H9 (cell line): Measurements from ENCODE around the gene CAMTA1. TPM values are rescaled to one million over a fixed set of nuclear protein-coding genes. Genes with fewer than 3 reads are reported as not detected.
"Not testable (repeated sequence)": the region's sequence is repeated elsewhere in the genome, so short reads cannot be mapped to it uniquely, and the experiment has no call there.

Experiments
- DNase-seq: peaks from one replicate; pipeline ENCODE4 v3.0.0-alpha.2; 2017
- H2AFZ ChIP-seq: one replicate; pipeline ENCODE4 v1.6.1; 2013; ENCODE audit warnings: mild to moderate bottlenecking, low read length, control low read depth, moderate library complexity
- H2AK5ac ChIP-seq: 2 replicates; pipeline ENCODE4 v1.6.1; 2013; ENCODE audit warnings: low read length, control low read depth, mixed read lengths; ENCODE audit not compliant: insufficient read length
- H2BK120ac ChIP-seq: one replicate; pipeline ENCODE4 v1.6.1; 2013; ENCODE audit warnings: low read depth, mild to moderate bottlenecking, low read length, control low read depth, inconsistent platforms; ENCODE audit not compliant: poor library complexity, severe bottlenecking
- H2BK12ac ChIP-seq: 2 replicates; pipeline ENCODE4 v1.6.1; 2013; ENCODE audit warnings: low read length, control low read depth, mixed read lengths, low read depth; ENCODE audit not compliant: insufficient read length
- H2BK15ac ChIP-seq: 2 replicates; pipeline ENCODE4 v1.6.1; 2013; ENCODE audit warnings: low read depth, low read length, control low read depth
- H2BK20ac ChIP-seq: one replicate; pipeline ENCODE4 v1.6.1; 2013; ENCODE audit warnings: low read depth, mild to moderate bottlenecking, low read length, control low read depth, inconsistent platforms; ENCODE audit not compliant: poor library complexity, severe bottlenecking
- H2BK5ac ChIP-seq: 2 replicates; pipeline ENCODE4 v1.6.1; 2013; ENCODE audit warnings: low read length, control low read depth, mixed read lengths; ENCODE audit not compliant: insufficient read length
- H3K14ac ChIP-seq: 2 replicates; pipeline ENCODE4 v1.6.1; 2013; ENCODE audit warnings: low read length, control low read depth; ENCODE audit not compliant: insufficient read depth
- H3K18ac ChIP-seq: 2 replicates; pipeline ENCODE4 v1.6.1; 2013; ENCODE audit warnings: low read depth, mild to moderate bottlenecking, mixed read lengths, low read length, control low read depth; ENCODE audit not compliant: insufficient read length
- H3K23ac ChIP-seq: 2 replicates; pipeline ENCODE4 v1.6.1; 2013; ENCODE audit warnings: low read length, control low read depth, mixed read lengths, low read depth; ENCODE audit not compliant: insufficient read length
- H3K23me2 ChIP-seq: 2 replicates; pipeline ENCODE4 v1.6.1; 2013; ENCODE audit warnings: low read depth, mild to moderate bottlenecking, mixed read lengths, low read length, control low read depth; ENCODE audit not compliant: insufficient read length, poor library complexity, severe bottlenecking
- H3K27ac ChIP-seq: 2 replicates; pipeline ENCODE4 v1.5.1; 2013; ENCODE audit warnings: low read length, control low read depth, mixed read lengths, low read depth; ENCODE audit not compliant: insufficient read length
- H3K27me3 ChIP-seq: 2 replicates; pipeline ENCODE4 v1.6.1; 2013; ENCODE audit warnings: low read length, control low read depth, inconsistent platforms; ENCODE audit not compliant: insufficient read depth
- H3K4ac ChIP-seq: 2 replicates; pipeline ENCODE4 v1.6.1; 2013; ENCODE audit warnings: low read depth, mild to moderate bottlenecking, control low read depth, inconsistent platforms, low read length, moderate library complexity
- H3K4me1 ChIP-seq: 2 replicates; pipeline ENCODE4 v1.6.1; 2013; ENCODE audit warnings: low read length, control low read depth, inconsistent platforms; ENCODE audit not compliant: insufficient read depth
- H3K4me2 ChIP-seq: 2 replicates; pipeline ENCODE4 v1.6.1; 2013; ENCODE audit warnings: low read length, control low read depth, mixed read lengths; ENCODE audit not compliant: insufficient read length, insufficient read depth
- H3K56ac ChIP-seq: 2 replicates; pipeline ENCODE4 v1.6.1; 2013; ENCODE audit warnings: low read depth, mild to moderate bottlenecking, mixed read lengths, low read length, control low read depth; ENCODE audit not compliant: insufficient read length
- H3K79me1 ChIP-seq: 2 replicates; pipeline ENCODE4 v1.6.1; 2013; ENCODE audit warnings: low read depth, mild to moderate bottlenecking, moderate library complexity, low read length, control low read depth, inconsistent platforms; ENCODE audit not compliant: insufficient read depth, poor library complexity, severe bottlenecking
- H3K79me2 ChIP-seq: 2 replicates; pipeline ENCODE4 v1.6.1; 2013; ENCODE audit warnings: low read length, control low read depth, inconsistent platforms; ENCODE audit not compliant: insufficient read depth
- H3K9ac ChIP-seq: 2 replicates; pipeline ENCODE4 v1.6.1; 2013; ENCODE audit warnings: low read length, control low read depth, mixed read lengths; ENCODE audit not compliant: insufficient read length; ENCODE audit errors: extremely low read depth
- H3K9me3 ChIP-seq: one replicate; pipeline ENCODE4 v1.6.1; 2013; ENCODE audit warnings: low read depth, low read length, inconsistent platforms; ENCODE audit not compliant: control insufficient read depth
- H3T11ph ChIP-seq: one replicate; pipeline ENCODE4 v1.6.1; 2013; ENCODE audit warnings: mild to moderate bottlenecking, low read length, control low read depth, inconsistent platforms
- H4K20me1 ChIP-seq: one replicate; pipeline ENCODE4 v1.6.1; 2013; ENCODE audit not compliant: control insufficient read depth, insufficient read length, insufficient read depth
- H4K5ac ChIP-seq: 2 replicates; pipeline ENCODE4 v1.6.1; 2013; ENCODE audit warnings: low read depth, mild to moderate bottlenecking, mixed read lengths, low read length, control low read depth; ENCODE audit not compliant: insufficient read length
- H4K8ac ChIP-seq: replicated peaks from 2 replicates; pipeline ENCODE4 v1.6.1; 2013; ENCODE audit warnings: low read length, control low read depth, mixed read lengths, low read depth; ENCODE audit not compliant: insufficient read length
- H4K91ac ChIP-seq: 2 replicates; pipeline ENCODE4 v1.6.1; 2013; ENCODE audit warnings: low read depth, mild to moderate bottlenecking, moderate library complexity, mixed read lengths, low read length, control low read depth; ENCODE audit not compliant: insufficient read length
- H3K27ac Mint-ChIP-seq, 3 experiments: 2 replicates in 2 of 3; 3 replicates in 1 of 3; pipeline ENCODE4 v1.8.0; 2020 to 2021; ENCODE audit warnings: mixed read lengths in 3 of 3, mild to moderate bottlenecking in 1 of 3, moderate library complexity in 1 of 3
- H3K27me3 Mint-ChIP-seq: 2 replicates; pipeline ENCODE4 v1.8.0; 2021; ENCODE audit warnings: low read depth, mild to moderate bottlenecking, moderate library complexity, mixed read lengths
- H3K36me3 Mint-ChIP-seq, 3 experiments: 2 replicates in 2 of 3; 3 replicates in 1 of 3; pipeline ENCODE4 v1.8.0; 2020 to 2021; ENCODE audit warnings: low read depth in 3 of 3, mixed read lengths in 3 of 3; ENCODE audit not compliant: insufficient read depth in 1 of 3
- H3K4me1 Mint-ChIP-seq, 2 experiments: 2 replicates each; pipeline ENCODE4 v1.8.0; 2020; ENCODE audit warnings: mixed read lengths in 2 of 2
- H3K4me3 Mint-ChIP-seq, 2 experiments: 2 replicates in 1 of 2; 3 replicates in 1 of 2; pipeline ENCODE4 v1.8.0; 2020 to 2021; ENCODE audit warnings: mild to moderate bottlenecking in 2 of 2, mixed read lengths in 2 of 2, moderate library complexity in 1 of 2
- H3K9me3 Mint-ChIP-seq, 2 experiments: 2 replicates in 1 of 2; 3 replicates in 1 of 2; pipeline ENCODE4 v1.8.0; 2020; ENCODE audit warnings: mild to moderate bottlenecking in 2 of 2, mixed read lengths in 2 of 2, moderate library complexity in 1 of 2
- CTCF ChIP-seq: fragments of 200-600 bp; sonication (generic); conservative IDR thresholded peaks from 3 replicates; pipeline ENCODE4 v1.8.0; 2021; ENCODE audit warnings: antibody characterized with exemption, mild to moderate bottlenecking
- WGBS: extraction: QIAGEN DNeasy Blood & Tissue Kit; methylation state at CpG from one replicate; pipeline ENCODE4 v1.1.7; 2013; ENCODE audit warnings: missing lambda C conversion rate, low lambda C conversion rate, mixed read lengths; ENCODE audit not compliant: insufficient read length; ENCODE audit errors: extremely low coverage; 5-methylcytosine and 5-hydroxymethylcytosine counted together
- total RNA-seq: library from RNA; stranded (reverse); gene quantifications from 2 replicates; pipeline ENCODE4 v1.2.1, GENCODE V29; 2021

Gene CAMTA1
- total RNA-seq, 1 experiment from 2014 or later, result 115 TPM

GRCh38 chr1:7159116-7159781 is 374.0 kb downstream of the CAMTA1 start:
- no peak for TF ChIP-seq CTCF

GRCh38 chr1:7168554-7168953 is 383.3 kb downstream of the CAMTA1 start:
- not testable (repeated sequence) for H3K9ac ChIP-seq, H3K79me2 ChIP-seq, H3K4me3 Mint-ChIP-seq, H3K36me3 Mint-ChIP-seq, H3K79me1 ChIP-seq, H2BK20ac ChIP-seq, H3K14ac ChIP-seq, H3K23me2 ChIP-seq, H2BK12ac ChIP-seq, H3K4me1 ChIP-seq, H2AFZ ChIP-seq, H4K91ac ChIP-seq, H4K8ac ChIP-seq, H3K4me2 ChIP-seq, H3K18ac ChIP-seq, H2BK120ac ChIP-seq, H3K23ac ChIP-seq, H3K27ac ChIP-seq, H3K27me3 Mint-ChIP-seq, H3K56ac ChIP-seq, H3K27me3 ChIP-seq, H3K9me3 ChIP-seq, H4K5ac ChIP-seq, H3K4ac ChIP-seq, H2BK5ac ChIP-seq, H3T11ph ChIP-seq, H3K27ac Mint-ChIP-seq, H4K20me1 ChIP-seq, H2AK5ac ChIP-seq, DNase-seq, H3K4me1 Mint-ChIP-seq, H3K9me3 Mint-ChIP-seq, H2BK15ac ChIP-seq
- WGBS, result no CpG with 5 or more reads among the region's 2 CpGs

More at GRCh38 chr1:7159116-7159781, 374.0 kb downstream of the CAMTA1 start:
- Mint-ChIP-seq H3K4me1 (no peaks in the 10 kb centered on the region), H3K27me3 (peaks cover 7% of the 10 kb centered on the region), H3K27ac (no peak overlapping the region), H3K9me3 (peaks cover 9 to 15% of the 10 kb centered on the region in 2 experiments; a peak in 3 of 5 replicates), H3K36me3 (peaks cover 0 to 5% (median 3%) of the 10 kb centered on the region in 3 experiments; a peak in 2 of 7 replicates), H3K4me3 (no peak overlapping the region)
- Histone ChIP-seq H3K79me2 (no peaks in the 10 kb centered on the region), H3K4ac (no peak overlapping the region), H3T11ph (no peak overlapping the region), H4K91ac (no peak overlapping the region), H2BK120ac (no peak overlapping the region), H3K4me2 (no peak overlapping the region), H3K23ac (no peak overlapping the region), H3K27me3 (no peaks in the 10 kb centered on the region), H3K9me3 (no peaks in the 10 kb centered on the region), H3K79me1 (no peaks in the 10 kb centered on the region), H2BK20ac (no peak overlapping the region), H2BK15ac (no peak overlapping the region), H3K56ac (no peak overlapping the region), H3K9ac (no peak overlapping the region), H3K14ac (no peak overlapping the region), H2BK5ac (no peak overlapping the region), H3K4me1 (no peaks in the 10 kb centered on the region), H3K27ac (no peak overlapping the region), H4K5ac (no peak overlapping the region), H2AFZ (no peak overlapping the region), H2BK12ac (no peak overlapping the region), H4K8ac (no peak overlapping the region), H2AK5ac (no peak overlapping the region), H3K18ac (no peak overlapping the region), H4K20me1 (no peaks in the 10 kb centered on the region), H3K23me2 (no peaks in the 10 kb centered on the region)
- no peak for DNase-seq
- no CpG with 5 or more reads among the region's 6 CpGs for WGBS
